GM19438 (cell line): ENCODE measurements around the gene PDE2A.

Experiments
- ATAC-seq: cut with Tn5 transposase; IDR thresholded peaks from one replicate; pipeline ENCODE4 v1.9.1; 2021; ENCODE audit warnings: low read depth; ENCODE audit not compliant: unreplicated experiment

The PDE2A gene

GRCh38 chr11:72705442-72706365, 31.5 kb upstream of the PDE2A start:
- ATAC-seq: no peak

GRCh38 chr11:72704783-72705265, 30.6 kb upstream of the PDE2A start:
- ATAC-seq: no peak

- no peak for ATAC-seq
Observed at GRCh38 chr11:72704028-72704782, 30.0 kb upstream of the PDE2A start.

- ATAC-seq: no peak
Observed at GRCh38 chr11:72703267-72704008, 29.2 kb upstream of the PDE2A start.

GRCh38 chr11:72702577-72703241, 28.5 kb upstream of the PDE2A start:
- no peak for ATAC-seq

GRCh38 chr11:72702096-72702495, 27.9 kb upstream of the PDE2A start:
- no peak for ATAC-seq

DNA sequence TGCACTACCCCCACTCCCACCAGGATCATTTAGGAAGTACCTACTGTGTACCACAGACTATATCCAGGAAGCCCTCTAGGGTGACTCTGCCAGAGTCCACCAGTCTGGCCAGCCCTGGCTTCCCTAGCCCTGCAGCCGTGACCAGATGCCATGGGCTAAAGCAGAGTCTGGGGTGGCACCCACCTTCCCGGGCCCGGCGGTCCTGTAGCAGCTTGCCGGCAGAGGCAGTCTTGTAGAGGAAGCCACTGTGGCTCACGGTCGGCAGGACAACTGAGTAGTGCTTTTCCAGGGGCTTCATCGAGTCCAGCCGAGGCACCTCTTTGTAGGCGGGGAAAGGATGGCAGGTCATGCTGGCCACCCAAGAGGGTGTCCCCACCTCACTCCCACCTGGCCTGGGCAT, 27.2 kb upstream of the PDE2A start:
- no peak for ATAC-seq

DNA sequence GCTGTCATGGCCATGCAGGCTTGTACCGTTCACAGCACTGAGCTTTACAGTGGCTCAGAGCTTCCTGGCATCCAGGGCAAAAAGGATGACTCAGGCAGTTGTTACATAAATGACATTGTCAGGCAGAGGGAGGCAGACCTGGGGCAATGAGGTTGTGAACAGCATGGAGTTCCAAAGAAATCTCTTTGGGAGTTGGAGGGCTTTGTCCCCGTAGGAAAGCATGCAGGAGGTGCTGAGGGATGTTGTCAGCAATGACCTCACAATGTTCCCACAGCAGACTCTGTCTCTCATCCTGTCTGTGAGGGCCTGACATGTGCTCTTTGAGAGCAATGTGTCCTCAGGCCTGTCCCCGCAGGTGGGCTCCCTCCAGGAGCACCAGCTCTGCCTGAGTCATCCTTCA, 25.9 kb upstream of the PDE2A start:
- no peak for ATAC-seq

- ATAC-seq: no peak
Observed at GRCh38 chr11:72697814-72698213, 23.6 kb upstream of the PDE2A start.

- no peak for ATAC-seq
Observed at GRCh38 chr11:72696866-72697700, 22.9 kb upstream of the PDE2A start.

DNA sequence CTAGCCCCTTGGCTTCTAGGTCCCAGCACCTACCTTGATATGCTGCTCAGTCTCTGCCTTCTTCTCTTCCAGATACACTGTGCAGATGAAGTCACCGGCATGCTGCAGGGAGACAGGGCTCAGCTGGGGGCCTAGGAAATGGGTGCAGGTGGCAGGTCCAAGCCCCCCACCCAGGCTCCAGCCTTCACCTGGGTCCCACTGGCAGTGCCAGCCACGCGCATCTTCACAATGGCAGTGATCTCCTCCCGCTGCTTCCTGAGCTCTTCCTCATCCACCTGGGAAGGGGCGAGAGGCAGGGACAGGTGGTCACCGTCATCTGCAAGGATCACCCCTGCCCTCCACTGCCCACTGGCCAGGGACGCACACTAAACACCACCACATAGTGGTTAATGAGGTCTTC, 21.1 kb upstream of the PDE2A start:
- ATAC-seq: no peak

GRCh38 chr11:72693271-72693968, 19.2 kb upstream of the PDE2A start:
- no peak for ATAC-seq

DNA sequence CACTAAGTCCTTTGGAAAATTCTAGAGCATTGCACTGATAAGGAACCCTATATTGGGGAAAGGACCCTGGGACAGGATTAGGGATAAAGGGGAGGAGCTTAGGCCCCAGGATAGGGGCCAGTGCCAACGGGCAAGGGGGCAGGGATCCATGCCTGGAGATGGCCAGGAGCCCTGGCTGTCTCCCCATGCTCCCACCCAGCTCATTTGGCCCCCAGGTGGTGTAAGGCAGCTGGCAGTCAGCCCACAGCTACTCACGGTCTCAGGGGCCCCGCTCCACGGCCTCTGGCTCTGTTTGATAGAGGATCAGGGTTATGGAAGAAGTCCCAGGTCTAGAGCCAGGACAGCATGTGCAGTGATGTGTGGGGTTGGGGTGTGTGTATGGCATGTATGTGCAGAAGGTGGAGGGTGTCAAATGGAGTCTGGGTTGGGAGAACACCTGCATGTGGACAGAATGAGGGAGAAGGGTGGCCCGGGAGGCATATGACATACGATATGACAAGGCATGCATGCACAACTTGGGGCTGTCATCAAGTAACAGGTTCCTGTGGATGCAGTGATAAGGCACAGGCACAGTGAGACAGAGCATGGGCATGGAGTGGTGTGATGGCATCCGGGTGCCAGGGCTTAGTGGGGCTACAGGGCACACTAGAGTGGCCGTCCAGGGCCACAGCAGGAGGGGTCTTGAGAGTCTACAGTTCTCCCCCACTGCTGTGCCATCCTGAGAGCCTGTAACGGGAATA, 18.4 kb upstream of the PDE2A start:
- ATAC-seq: no peak

- no peak for ATAC-seq
Observed at GRCh38 chr11:72690166-72690565, 15.9 kb upstream of the PDE2A start.

- ATAC-seq: no peak
Observed at GRCh38 chr11:72688929-72689328, 14.7 kb upstream of the PDE2A start.

- ATAC-seq: no peak
Observed at GRCh38 chr11:72688486-72688885, 14.3 kb upstream of the PDE2A start.

DNA sequence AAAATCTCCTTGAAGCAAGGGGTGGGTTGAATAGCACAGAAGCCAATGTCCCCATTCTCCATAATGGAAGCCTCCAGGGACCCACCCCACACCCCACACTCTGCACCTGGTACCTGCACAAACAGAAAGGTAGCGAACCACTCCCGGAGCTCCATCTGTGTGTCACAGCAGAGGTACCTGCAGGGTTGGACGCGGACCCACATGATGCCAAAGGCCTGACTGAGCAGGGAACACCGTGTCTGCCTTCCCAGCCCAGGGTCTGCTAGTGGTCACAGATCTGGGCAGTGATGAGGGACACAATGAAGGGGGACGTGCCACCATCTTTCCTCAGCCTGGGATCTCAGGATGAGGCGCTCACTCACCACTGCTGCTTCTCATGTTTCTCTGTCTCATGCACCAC, 13.1 kb upstream of the PDE2A start:
- no peak for ATAC-seq

DNA sequence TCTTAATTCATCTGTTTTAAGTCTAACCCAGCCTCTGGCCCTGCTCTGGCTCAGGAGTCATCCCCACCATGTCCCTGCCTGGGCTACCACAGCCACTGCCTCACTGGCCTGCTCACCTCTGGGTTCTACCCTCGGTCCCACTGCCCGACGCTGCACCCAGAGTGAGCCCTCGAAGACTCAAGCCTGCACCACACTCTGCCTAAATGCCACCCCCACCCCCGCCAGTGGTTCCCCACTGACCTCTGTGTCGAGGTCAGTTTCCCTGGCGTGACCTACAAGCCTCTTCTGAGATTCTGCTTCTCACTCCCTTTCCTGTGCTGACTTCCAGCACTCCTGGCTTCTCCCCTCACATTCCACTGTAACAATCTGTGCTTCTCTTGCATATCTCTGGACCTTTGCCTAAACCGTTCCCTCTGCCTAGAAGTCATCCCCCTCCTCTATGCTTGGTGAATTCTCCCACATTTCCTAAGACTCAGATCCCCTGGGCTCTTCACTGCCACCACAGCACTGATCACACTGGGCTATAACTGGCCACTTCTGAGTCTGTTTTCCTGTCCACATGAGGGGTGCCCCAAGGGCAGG, 12.5 kb upstream of the PDE2A start:
- ATAC-seq: no peak
